GM19240 (cell line): ENCODE measurements around the gene FBXO15.

Experiments
- DNase-seq: peaks from one replicate; pipeline ENCODE4 v3.0.0; 2011; ENCODE audit warnings: low spot score; ENCODE audit not compliant: insufficient read length

Gene FBXO15

GRCh38 chr18:74063557-74063956 is 84.1 kb downstream of the FBXO15 start:
- no peak for DNase-seq

- DNase-seq = no peak
Observed at GRCh38 chr18:74063023-74063422, 84.6 kb downstream of the FBXO15 start.

GRCh38 chr18:74062037-74062436 is 85.6 kb downstream of the FBXO15 start:
- DNase-seq = no peak

GRCh38 chr18:74060579-74060978 is 87.1 kb downstream of the FBXO15 start:
- no peak for DNase-seq

- no peak for DNase-seq
Observed at GRCh38 chr18:74050807-74051206, 96.8 kb downstream of the FBXO15 start.

GRCh38 chr18:74040459-74041332 is 106.9 kb downstream of the FBXO15 start:
- peak; percentile 14 for DNase-seq

GRCh38 chr18:74040008-74040407 is 107.6 kb downstream of the FBXO15 start:
- no peak for DNase-seq

GRCh38 chr18:74029161-74029560 is 118.5 kb downstream of the FBXO15 start:
- DNase-seq = no peak
